Measurements from ENCODE around the gene ATP2A1.
A peak's percentile ranks its signal among the peaks of the same experiment; 100 is the strongest.
"Not testable (repeated sequence)": the region's sequence is repeated elsewhere in the genome, so short reads cannot be mapped to it uniquely, and the experiment has no call there.

The ATP2A1 gene

DNA sequence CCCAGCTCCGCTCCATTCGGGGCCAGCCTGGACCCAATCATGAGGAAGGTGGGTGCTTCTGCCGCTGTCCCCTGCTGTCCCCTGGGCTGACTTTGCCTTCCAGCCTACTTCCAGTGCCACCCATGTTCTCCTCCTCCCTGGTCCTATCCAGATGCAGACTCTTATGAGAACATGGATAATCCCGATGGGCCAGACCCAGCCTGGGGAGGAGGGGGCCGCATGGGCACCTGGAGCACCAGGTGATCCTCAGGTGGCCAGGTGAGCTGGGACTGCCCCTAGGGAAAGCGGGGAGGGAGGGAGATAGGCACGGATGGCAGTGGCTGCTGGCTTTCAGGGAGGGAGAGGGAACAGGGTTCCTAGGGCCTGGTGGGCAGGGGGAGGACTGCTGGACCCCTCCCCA is 60.4 kb downstream of the ATP2A1 start:
- DNase-seq = no peak

DNA sequence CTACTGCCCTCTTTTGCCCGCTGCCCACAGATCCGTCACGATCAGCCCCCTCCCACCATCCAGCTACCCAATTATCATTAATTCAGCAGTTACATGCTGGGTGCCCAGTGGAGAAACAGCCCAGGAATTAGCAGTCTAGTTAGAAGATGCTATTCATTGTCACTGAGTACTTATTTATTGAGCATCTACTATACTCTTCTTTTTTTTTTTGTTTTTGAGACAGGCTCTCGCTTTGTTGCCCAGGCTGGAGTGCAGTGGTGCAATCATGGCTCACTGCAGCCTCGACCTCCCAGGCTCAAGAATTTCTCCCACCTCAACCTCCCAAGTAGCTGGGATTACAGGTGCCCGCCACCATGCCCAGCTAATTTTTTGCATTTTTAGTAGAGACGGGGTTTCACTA is 61.5 kb downstream of the ATP2A1 start:
- not testable (repeated sequence) for DNase-seq

DNA sequence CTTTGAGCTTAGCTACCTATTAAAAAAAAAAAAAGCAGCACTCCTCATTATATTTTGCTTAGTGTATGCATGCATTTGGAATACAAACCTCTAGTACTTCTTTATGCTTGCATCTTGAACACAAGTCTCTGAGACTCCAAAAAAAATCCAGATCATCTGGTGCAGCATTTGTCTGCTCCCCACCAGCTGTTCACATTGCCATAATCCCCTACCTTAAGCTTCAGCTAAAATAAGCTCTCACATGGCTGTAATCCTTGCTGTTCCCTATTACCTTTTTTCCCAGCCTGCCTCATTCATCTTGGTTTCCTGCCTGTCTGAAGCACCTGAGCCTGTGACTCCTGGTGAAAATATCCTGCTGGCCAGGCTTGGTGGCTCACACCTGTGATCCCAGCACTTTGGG is 65.0 kb downstream of the ATP2A1 start:
- DNase-seq = no peak

DNA sequence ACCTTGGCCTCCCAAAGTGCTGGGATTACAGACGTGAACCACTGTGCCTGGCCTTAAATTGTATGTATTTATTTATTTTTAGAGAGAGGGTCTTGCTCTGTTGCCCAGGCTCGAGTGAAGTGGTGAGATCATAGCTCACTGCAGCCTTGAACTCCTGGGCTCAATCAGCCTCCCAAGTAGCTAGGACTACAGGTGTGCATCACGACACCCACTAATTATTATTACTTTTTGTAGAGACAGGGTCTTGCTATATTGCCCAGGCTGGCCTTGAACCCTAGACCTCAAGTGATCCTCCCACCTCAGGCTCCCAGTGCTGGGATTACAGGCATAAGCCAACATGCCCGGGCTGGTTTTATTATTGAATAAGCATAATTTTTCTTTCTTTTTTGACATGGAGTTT is 68.4 kb downstream of the ATP2A1 start:
- no peak for DNase-seq

DNA sequence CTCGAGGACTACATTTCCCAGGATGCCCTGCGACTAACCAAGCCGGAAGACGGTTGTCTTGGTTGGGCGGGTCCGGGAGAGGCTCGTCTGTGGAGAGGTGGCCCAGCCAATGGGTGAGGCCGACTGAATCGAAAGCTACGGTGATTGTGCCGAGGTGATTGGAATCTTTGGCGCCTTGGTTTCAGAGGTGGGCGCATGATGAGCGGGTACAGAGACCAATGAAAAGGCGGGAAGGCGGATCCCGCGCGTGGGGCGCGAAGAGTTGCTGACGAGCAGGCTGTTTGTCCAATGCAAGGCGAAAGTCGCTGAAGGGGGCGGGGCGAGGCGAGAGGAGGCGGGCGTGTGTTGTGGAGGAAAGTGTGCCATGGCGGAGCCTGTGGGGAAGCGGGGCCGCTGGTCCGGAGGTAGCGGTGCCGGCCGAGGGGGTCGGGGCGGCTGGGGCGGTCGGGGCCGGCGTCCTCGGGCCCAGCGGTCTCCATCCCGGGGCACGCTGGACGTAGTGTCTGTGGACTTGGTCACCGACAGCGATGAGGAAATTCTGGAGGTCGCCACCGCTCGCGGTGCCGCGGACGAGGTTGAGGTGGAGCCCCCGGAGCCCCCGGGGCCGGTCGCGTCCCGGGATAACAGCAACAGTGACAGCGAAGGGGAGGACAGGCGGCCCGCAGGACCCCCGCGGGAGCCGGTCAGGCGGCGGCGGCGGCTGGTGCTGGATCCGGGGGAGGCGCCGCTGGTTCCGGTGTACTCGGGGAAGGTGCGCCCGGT is 72.5 kb downstream of the ATP2A1 start, which contains the start of gene NFATC2IP:
NFATC2IP (plus strand) TSS at position 290 of the 762 bp plus-strand sequence; CDS start at position 365, 75 bp downstream.
- DNase-seq = peak; percentile 97

DNA sequence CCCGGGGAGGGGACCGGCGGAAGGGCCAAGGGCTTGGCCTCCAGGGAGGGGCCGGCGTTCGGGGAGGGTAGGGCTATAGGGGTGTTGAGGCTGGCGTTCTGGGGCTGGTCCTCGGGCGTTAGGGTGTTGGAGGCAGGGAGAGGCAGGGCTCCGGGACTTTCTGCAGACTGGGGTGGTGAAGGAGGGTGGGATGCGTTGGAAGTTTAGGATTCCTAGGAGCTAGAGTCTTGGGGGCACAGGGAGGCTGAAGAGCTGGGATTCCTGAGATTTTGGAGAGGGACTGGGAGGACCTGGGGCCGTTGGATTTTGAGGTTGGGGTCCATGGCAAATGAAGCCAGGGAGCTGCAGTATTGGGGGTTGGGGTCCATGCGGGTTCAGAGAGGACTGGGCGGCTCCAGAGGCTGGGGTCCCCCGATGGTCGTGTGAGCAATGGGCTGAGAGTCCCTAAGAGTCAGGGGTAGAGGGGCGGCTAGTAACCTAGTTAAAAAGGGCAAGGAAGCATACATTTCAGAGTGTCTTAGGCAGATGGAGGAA is 73.2 kb downstream of the ATP2A1 start:
- DNase-seq = no peak

All from GOT3 (cell line).